Esophagus mucosa (tissue), 1 donor: Measurements from ENCODE around the gene DOLK. TPM values are rescaled to one million over a fixed set of nuclear protein-coding genes. Genes with fewer than 3 reads are reported as not detected.
"Not testable (repeated sequence)": the region's sequence is repeated elsewhere in the genome, so short reads cannot be mapped to it uniquely, and the experiment has no call there.

Source experiments
- ATAC-seq: fragments of 200-7000 bp; cut with Tn5 transposase; one replicate; pipeline ENCODE4 v1.9.1; 2020
- total RNA-seq: library from RNA; stranded (reverse); gene quantifications from one replicate; pipeline ENCODE4 v1.2.4, GENCODE V29; 2023
- donor health status: DM: yes; HTN: yes; CAD: no.

Gene DOLK
- total RNA-seq: 9.2 TPM

DNA sequence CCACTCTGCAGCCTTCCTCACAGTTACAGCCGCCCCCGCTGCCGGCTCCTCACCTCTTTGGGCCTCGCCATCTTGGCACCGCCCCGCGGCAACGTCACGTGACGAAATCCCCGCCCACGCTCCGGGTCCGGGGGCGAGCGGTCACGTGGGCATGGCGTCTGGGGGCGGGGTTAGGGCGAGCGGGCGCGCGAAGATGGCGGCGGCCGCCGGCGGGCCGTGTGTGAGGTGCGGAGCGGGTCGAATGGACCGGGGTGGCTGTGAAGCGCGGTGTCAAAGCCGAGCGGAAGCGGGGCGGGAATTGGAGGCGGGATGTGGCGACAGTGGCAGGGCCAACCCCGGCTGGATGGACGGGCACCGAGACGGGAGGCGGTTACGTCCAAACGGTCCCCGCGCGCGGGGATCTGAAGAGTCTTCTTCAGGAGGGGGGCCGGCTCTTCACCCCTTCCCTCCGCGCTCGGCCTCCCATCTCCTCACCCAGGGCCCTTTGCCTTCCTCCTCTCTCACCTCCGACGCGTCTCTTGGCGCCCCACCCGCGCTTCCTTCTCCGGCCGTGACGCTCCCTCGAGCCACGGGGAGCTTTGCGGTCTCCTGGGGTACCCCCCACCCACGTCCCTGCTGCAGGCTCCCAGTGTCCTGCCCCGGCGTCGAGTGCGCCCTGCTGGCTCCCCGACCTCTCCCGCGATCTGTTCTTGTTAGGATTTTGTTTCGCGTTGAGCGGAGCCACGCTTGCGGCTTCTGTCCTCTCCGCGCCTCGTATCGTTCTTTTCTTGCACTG lies at the start of gene DOLK, which contains the start of gene NUP188:
DOLK (minus strand) TSS at position 77 of the 775 bp plus-strand sequence. CDS start 300 bp downstream, outside the sequence.
NUP188 (plus strand) TSS at position 173 of the 775 bp plus-strand sequence; CDS start at position 194, 21 bp downstream.
- peak; percentile 90 for ATAC-seq

DNA sequence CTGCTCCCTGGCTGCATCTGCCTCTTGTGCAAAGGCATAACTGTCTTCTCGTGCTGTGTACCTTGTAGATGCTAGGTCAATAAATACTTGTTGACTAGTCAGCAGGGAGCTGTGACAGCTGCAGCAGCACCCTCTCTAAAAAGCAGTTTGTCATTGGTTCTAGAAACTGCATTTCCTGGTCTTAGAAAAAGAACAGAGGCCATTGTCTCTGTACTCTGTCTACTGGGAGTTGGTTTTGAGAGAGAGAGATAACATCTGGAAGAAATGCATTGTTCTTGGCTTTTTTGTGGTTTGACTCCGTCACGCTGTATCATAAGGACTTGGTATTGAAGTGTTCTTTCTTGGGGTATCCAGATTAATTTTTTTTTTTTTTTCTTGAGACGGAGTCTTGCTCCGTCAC lies 48.4 kb upstream of the DOLK start:
- no peak for ATAC-seq

DNA sequence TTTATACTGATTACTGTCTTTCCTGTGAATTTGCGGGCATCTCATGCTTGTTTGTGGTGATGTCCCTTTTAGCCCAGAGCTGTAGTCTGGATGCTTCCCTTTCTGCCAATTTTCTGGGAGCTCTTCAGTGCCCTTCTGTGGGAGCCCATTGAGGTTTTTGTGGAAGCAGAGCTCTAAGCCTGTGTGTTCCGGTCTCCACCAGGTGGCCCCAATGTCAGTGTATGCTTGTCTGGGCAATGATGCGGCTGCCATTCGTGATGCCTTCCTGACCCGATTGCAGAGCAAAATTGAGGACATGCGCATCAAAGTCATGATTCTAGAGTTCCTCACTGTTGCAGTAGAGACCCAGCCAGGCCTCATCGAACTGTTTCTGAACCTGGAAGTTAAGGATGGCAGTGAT lies 45.6 kb upstream of the DOLK start:
- peak; percentile 63 for ATAC-seq

DNA sequence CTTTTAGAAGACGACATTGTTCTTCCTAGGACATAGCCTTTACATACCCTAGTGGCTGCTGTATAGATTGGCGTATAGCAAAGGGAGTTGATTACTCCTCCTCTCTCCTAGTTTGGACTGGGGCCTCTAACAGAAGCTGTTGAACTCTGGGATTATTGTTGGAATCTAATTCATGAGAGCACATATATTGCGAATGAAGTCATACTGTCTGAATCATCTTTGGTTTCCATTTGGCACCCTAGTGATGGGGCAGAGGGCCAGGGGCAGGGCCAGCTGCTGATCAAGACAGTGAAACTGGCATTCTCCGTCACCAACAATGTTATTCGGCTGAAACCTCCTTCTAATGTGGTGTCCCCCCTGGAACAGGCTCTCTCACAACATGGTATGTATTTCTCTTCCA lies 40.4 kb upstream of the DOLK start:
- peak; percentile 68 for ATAC-seq

DNA sequence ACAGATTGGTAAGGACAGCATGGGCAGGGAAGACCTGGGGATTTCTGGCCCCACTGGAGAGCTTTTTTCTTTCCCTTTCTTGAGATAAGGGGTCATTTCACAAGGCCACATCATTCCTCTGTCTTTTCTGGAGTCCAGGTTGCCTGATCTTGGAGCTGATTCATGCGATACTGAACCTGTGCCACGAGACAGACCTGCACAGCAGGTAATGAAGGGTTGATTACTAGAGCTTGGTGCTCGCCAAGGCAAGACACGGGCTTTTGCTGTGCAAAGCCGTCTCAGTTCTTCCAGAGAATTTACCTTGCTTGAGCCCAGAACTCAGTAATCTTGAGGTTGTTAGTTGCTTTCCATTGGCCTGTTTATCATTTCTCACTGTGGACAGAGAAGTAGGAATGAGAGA lies 39.3 kb upstream of the DOLK start:
- peak; percentile 87 for ATAC-seq

DNA sequence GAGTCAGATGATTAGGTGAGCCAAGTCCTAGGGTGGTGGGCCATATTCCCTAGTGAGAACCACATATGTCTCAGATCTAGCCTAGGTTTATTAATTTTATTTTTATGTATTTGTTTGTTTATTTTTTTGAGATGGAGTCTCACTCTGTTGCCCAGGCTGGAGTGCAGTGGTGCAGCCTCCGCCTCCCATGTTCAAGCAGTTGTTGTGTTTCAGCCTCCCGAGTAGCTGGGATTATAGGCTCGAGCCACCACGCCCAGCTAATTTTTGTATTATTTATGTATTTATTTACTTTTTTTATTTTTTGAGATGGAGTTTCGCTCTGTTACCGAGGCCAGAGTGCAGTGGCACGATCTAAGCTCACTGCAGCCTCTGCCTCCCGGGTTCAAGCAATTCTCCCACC lies 36.1 kb upstream of the DOLK start:
- ATAC-seq: no peak

DNA sequence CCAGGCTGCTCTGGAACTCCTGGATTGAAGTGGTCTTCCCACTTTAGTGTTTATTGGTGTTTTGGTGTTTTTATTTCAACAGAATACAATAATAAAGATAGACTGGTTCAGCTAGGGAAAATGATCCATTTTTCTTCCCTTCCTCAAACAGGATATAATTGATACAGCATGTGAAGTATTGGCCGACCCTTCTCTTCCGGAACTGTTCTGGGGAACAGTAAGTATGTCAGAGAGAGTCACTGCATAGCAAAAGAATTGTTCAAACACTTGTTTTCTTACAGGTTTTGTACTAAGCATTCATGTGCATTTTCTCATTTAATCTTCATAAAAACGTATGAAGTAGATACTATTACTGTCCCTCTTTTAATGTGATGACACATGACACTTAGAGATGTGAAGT lies 31.7 kb upstream of the DOLK start:
- no peak for ATAC-seq

DNA sequence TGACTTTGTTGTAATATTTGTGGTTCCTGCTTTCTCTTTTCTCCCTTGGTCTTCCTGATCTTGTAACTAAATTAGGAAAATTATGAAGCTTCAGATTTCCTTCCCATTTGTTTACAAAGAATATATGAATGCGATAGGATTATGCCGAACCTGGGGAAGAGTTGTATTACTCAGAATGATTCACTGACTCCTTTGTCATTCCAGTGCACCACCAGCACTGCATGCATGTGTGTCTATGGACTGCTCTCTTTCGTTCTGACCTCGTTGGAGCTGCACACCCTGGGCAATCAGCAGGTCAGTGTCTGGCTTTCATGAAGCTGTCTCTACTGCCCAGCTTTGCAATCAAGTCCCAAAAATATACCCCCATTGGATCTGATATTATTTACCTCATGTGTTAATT lies 25.6 kb upstream of the DOLK start:
- ATAC-seq: peak; percentile 78

DNA sequence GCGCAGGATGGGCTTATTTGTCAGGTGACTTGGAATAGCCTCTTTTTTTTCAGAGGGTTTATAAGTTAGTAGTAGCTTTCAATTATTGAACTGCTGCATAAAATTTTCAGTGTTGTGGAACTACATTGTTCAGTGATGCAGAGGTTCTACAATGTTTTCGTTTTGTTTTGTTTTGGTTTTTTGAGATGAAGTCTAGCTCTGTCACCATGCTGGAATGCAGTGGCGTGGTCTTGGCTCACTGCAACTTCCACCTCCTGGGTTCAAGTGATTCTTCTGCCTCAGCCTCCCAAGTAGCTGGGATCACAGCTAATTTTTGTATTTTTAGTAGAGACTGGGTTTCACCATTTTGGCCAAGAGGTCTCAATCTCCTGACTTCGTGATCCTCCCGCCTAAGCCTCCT lies 22.1 kb upstream of the DOLK start:
- no peak for ATAC-seq

DNA sequence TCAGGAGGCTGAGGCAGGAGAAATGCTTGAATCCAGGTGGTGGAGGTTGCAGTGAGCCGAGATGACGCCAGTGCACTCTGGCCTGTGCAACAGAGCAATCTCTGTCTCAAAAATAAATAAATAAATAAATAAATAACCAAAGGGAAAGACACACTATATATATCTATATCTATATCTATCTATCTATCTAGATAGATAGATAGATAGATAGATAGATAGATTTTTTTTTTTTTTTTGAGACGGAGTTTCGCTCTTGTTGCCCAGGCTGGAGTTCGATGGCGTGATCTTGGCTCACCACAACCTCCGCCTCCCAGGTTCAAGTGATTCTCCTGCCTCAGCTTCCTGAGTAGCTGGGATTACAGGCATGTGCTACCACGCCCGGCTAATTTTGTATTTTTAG lies 14.0 kb upstream of the DOLK start:
- ATAC-seq: not testable (repeated sequence)

DNA sequence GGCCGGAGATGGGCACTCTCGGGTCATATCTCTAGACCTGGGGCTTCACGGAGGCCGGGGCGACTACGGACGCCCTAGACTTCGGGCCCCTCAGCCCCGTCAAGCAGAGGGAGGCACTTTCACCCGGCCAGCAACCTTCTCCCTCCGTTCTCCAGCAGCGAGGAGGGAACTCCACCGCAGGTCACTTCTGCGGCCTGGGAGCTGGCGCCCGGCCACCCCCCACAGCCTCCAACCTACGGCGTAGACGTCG lies 201 bp downstream of the DOLK start:
- ATAC-seq: no peak

DNA sequence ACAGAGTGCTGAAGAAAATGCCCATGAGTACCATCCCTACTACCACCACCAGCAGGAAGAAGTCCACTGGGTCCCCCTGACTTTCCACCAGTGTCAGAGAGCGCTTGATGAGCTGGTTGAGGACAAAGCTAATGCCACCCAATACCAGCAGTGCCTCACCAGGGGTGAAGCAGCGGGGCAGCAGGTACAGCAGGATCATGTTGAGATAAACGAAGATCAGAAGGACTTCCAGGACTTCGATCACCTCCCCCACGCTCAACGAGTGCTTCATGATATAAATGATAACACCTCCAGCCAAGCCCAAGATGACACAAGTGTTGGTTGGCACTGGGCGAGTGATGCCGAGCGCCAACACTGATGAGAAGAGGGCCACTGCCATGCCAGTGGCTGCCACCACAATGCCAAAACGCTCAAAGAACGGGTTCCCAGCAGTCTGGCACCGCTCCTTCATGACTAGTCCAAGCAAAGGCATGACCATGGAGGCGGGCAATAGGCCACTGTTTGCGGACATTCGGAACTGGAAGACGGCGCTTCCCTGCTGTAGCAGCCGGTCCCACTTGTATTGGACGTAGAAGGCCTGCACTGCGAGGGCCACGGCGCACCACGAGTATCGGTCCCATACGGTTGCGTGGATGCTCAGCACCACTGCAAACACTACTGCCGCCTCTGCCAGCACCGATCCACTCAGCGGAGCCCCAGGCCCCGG lies 679 bp downstream of the DOLK start:
- ATAC-seq: peak; percentile 45

DNA sequence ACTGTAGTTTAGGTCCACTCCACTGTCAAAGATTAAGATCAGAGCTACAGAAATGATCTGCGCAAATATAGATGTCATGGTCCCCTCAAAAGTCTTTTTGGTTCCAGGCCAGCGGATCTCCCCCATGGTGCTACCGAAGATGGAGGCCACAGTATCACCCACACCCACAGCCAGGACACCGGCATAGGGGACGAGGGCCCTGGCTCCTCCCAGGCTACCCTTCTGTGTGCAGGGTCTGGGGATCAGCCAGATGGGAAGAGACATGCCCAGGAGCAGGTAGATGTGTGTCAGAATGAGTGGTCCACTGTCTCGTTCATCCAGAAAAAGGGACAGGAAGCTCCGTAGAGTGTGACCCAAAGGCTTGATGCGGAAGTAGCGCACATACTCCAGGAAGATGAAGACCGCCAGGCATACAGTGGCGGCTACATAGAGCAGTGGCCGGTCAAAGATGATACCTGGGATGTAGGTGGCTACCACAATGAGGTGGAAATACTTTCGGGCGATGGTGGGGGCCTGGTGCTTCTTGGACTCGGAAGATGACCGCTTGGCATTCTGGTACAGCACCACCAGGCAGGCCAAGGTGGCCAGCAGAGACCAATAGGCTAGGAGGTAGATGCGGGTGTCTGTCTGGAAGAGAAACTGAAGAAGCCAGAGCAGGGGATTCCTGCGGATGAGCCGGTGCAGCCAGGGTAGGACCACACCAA lies 1.5 kb downstream of the DOLK start:
- ATAC-seq: no peak

DNA sequence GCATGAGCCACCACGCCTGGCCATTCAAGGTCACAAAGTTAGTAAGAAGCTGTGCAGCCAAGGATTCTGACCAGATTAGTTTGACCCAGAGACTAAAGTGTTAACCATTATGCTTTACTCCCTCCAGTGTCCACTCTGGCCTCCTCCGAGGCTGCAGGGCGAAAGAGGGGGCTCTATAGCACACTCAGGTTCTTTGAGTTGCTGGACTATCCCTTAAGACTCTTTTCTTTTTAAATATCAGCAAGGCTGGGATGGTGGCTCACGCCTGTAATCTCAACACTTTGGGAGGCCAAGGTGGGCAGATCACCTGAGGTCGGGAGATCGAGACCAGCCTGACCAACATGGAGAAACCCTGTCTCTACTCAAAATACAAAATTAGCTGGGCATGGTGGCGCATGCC lies 2.4 kb downstream of the DOLK start:
- ATAC-seq: not testable (repeated sequence)

DNA sequence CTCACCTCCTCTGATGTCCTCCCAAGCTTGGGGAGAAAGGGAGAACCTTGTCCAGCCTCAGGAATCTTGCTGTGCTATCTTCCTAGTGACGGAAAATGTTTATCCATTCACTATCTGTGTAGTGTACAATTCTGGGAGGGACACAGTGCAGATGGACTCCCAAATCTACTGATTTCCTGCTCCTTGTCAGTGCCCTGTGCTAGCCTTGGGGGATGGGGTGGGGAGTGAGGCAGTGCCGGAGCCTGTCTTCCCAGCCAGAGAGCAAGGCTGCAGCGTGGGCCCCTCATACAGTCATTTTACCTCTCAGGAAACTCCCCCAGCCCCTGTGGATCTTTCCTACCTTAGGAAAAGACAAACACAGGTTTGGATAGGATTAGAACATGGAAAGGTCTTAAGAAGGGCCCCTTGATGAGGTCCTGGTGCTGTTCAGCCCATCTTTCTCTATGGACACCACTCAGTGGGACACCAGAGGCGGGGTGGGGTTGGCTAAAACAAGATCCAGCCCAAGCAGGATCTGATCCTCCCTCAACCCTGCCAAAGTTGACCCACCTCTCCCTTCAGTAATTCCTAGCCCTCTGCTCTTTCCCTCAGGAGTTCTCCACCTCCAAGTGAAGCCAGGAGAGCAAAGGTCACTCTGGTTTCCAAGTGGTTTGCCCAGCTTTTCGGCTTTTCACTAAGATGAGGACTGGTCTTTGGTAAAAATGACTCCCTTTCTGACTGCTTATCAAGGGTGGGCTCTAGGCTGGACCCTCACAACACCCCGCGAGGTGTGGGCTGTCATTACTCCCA lies 3.4 kb downstream of the DOLK start:
- ATAC-seq: no peak

DNA sequence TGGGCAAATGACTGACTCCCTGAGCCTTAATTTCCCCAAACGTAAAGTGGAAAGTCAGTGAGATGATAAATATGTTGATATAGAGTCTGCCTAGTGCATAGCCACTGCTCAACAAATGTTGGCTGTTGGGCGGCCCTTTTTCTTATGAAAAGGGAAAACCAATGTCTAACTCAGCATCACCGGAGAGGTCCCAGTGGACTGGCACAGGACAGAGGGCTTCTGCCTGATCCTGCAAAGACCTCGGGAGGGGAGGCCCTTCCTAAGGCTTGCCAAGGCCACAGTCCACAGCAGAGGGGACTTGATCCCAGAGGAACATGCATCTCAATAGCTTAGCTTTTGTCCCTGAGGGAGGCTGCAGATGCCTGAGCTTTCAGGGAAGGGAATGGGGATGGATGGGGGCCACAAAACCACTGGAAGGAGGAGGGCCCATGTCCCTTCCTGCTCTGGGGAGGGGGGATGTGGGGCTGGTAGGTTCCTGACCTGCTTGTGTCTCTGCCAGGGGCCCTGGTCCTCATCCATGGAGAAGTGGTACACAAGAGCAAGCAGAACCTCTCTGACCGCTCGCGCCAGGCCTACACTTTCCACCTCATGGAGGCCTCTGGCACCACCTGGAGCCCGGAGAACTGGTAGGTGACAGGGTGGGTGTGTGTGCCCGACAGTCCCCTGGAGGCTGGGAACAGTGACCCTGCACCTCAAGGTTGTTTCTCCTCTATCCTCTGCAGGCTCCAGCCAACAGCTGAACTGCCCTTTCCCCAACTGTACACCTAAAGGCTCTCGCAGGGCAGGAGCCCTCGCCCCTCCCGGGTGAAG lies 6.3 kb downstream of the DOLK start:
- ATAC-seq: no peak

DNA sequence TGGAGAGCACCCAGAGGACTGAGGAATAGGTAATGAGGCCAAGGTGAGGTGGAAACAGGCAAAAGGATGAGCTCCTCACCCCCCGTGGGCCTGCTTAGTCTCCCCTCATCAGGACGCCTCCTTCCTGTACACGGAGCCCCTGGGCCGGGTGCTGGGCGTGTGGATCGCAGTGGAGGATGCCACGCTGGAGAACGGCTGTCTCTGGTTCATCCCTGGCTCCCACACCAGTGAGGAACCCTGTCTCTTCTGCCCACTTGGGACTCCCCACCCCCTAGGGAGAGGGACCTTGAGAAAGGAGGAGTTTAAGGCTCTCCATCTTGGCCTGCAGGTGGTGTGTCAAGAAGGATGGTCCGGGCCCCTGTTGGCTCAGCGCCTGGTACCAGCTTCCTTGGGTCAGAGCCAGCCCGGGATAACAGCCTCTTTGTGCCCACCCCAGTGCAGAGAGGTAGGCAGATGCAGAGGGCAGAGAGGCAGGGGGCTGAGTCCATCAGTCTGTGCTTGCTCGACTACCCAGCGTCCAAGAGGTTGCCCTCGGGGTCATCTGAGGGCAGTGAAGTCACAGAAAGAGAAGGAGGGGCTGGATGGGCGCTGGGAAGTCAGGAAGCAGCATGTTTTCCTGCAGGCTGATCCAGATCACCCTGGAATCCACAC lies 7.0 kb downstream of the DOLK start:
- ATAC-seq: no peak

DNA sequence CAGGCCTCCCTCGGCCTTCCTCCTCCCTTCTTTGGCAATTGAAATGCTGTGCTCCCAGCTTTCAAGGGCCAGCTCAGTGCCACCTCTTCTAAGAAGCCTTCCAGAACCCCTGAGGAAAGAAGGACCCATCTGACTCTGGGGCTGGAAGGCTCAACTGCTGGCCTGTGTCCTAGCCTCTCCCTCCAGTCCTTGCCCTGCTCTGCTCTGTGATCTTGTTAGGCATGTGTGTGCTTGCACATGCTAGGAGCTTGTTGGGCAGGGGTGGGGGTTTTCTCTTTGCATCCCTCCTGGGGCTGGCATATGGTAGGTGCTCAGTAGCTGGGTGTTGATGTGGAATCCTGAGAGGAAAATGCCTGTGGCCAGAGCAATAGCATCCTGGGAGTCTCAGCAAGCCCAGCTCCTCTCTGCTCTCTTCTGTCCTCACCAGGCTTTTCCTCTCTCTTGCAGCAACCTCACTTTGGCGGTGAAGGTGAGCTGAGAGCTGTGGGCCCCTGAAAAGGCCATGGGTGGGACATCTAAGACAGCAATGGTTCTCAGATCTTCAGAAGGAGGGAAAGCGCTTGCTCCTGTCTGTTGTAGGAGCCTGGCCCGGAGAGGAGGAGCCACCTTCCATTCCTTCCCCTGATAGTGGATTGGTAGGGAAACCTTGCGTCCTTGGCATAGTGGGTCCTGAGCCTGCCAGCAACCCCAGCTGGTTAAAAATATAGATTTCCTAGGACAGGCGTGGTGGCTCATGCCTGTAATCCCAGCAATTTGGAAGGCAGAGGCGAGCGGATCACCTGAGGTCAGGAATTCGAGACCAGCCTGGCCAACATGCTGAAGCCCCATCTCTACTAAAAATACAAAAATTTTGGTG lies 9.9 kb downstream of the DOLK start:
- ATAC-seq: peak; percentile 48

DNA sequence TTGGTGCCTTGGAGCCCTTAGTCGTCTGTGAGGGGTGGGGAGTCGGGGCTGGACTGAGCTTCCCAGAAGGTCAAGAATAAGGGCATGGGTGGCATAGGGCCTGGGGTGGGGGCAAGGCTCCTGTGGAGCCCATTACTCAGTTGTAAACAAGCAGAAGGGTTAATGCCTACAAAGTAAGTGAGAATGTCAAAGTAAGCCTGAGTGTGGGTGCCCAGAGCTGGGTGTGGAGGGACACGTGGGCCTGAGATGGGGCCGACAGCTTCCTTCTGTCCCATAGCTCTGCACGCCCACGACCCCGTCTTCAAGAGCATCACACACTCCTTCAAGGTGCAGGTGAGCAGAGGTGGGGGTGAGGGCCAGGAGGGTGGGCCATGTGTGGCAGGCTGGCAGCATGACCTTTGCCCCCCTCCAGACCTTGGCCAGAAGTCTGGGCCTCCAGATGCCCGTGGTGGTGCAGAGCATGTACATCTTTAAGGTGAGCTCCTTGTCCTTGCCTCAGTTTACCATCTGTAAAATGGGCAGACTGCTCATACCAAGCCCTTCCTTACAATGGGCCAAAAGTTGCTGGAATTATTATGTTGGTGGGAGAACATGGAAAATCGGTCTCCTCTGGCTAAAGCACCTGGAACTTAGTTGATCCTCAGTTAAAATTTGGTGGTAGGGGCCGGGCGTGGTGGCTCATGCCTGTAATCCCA lies 11.1 kb downstream of the DOLK start:
- no peak for ATAC-seq

DNA sequence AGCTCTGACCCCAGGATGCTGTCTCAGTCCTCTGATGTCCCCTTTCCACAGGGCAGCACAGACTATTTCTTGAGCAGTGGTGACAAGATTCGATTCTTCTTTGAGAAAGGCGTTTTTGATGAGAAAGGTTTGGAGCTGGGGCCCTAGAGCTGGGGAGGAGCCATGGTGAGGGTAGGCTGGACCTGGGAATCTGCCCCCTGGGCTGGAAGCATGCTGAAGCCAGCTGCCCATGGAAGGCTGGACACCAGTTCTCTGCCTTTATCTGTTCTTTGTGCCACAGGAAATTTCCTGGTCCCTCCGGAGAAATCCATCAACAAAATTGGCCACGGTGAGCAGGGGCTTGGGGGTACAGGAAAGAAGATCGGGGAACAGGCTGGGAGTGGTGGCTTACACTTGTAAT lies 13.7 kb downstream of the DOLK start:
- no peak for ATAC-seq
